Posterior vena cava (tissue), 2 donors: ENCODE data around the gene LYRM7. TPM values are rescaled to one million over a fixed set of nuclear protein-coding genes. Genes with fewer than 3 reads are reported as not detected.

Source experiments
- DNase-seq: peaks from one replicate; pipeline ENCODE4 v3.0.0-alpha.2; 2020; ENCODE audit warnings: low spot score
- intact Hi-C, 2 donors: fragments of 100-400 bp; cut with DNase I; formaldehyde crosslinking; loops; one replicate each; pipeline versions ENCODE4 v1.14.1 to v1.14.2; 2022 to 2023
- total RNA-seq, 2 donors: library from RNA; stranded (reverse); fragmentation: NEBNext Ultra II Directional; extraction: Animal tissue kit (Norgen Biotek cat#: 25700); gene quantifications; one replicate each; pipeline ENCODE4 v1.2.1, GENCODE V29; 2021
- donor health status: DM: yes; HTN: yes; CAD: no.
- donor health status: DM: yes; HTN: yes; CAD: no.

LYRM7 gene
- total RNA-seq, 2 donors from 2014 or later: 13.2 to 13.4 TPM

DNA sequence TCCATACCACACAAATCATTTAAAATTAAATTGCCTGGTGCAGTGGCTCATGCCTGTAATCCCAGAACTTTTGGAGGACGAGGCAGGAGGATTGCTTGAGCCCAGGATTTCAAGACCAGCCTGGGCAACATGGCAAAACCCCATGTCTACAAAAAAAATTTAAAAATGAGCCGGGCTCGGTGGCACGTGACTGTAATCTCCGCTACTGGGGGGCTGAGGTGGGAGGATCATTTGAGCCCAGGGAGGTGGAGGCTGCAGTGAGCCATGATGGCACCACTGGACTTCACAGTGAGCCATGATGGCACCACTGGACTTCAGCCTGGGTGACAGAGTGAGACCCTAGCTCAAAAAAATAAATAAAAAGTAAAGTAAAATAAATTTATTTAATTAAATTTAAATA lies 40.9 kb downstream of the LYRM7 start:
- intact Hi-C loops: no loop called here
- DNase-seq: no peak

DNA sequence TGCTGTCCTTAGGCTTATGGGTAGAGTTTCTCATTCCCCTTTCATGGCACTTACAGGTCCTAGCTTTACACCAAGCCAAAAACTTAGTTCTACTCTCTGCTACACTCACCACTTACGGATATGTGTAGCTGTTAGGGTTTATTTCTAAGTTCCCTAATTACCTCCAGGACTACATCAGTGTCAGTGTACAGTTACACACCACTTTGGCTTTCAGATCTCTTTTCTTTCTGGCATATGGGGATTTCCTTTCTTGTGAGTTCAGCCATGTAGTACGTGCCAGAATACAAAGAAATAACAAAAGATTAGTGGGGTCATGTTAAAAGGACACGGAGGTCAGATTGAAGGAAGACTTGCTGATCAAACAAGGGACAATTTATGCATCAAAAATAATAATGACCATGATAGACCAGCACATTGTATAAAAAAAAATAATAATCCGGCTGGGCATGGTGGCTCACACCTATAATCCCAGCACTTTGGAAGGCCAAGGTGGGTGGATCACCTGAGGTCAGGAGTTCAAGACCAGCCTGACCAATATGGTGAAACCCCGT lies 41.8 kb downstream of the LYRM7 start:
- DNase-seq: no peak
- intact Hi-C loops: no loop called here

DNA sequence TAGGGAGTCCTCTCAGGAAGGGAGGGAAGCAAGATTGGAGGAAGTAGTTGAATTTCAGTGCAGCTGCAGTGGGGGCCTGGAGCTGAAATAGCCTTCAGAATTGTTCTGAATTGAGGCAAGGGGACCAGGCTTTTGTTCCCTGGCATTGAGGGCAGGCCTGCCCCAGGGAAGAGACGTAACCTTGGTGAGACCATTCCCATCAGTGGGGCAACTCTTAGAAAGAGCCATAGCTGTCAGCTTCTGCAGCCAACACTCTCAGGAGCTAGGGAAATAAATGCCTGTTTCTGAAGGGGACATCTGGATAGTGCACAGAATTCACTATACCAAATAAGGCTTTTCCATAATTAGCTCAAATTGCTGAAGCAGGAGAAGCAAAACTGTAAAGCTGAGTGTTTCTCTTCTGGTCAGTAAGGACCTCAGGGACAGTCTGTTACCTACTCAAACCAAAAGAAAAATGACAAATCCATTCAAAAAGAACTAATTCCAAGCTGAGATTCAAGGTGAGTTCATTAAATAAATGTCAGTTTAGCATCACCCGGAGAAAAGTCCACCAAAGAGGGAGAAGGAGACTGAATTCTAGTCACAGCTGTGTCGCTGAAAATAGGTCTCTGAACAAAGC lies 44.0 kb downstream of the LYRM7 start:
- intact Hi-C loops: no loop called here

DNA sequence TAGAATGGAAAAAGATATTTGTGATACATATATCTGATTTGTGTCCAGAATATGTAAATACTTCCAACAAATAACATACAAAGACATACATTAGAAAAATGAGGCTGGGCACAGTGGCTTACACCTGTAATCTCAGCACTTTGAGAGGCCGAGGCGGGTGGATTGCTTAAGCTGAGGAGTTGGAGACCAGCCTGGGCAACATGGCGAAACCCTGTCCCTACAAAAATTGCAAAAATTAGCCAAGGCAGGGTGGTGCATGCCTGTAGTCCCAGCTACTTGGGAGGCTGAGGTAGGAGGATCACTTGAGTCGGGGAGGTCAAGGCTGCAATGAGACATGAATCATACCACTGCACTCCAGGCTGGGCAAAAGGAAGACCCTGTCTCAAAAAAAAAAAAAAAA lies 47.0 kb downstream of the LYRM7 start:
- intact Hi-C loops: no loop called here
- no peak for DNase-seq

More for the DNA sequence above, 44.0 kb downstream of the LYRM7 start:
- no peak for DNase-seq

DNA sequence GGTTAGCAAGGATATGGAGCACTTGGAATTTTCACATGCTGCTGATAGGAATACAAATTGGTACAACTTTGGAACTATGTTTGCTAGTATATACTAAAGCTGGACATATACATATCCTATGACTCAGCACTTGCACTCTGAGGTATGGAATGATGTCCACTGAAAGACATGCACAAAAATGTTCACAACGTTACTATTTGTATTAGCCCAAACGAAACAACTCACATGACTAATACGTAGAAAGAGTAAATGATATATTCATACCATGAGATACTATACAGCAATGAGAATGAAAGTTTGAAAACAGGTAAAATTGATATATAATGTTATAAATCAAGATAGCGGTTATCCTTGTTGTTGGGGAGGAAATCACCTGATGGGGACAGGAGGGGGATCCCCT lies 47.6 kb downstream of the LYRM7 start:
- DNase-seq: no peak
- intact Hi-C loops: no loop called here

DNA sequence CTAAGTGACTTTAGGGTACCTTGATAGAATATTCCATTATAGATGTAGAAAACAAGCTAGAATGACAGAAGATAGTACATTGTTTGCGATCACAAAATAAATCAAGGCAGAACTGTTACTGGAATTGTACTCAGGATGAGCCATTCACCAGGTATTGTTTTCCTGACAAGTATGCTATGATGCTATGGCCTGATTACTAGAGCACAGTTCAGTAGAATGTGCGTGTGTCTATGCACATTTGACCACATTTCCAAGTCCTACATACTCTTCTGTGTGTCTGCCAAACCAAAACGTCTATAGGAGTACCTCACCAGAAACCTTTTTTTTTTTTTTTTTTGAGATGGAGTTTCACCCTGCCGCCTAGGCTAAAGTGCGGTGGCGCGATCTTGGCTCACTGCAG lies 49.8 kb downstream of the LYRM7 start:
- DNase-seq: no peak
- intact Hi-C loops: no loop called here

DNA sequence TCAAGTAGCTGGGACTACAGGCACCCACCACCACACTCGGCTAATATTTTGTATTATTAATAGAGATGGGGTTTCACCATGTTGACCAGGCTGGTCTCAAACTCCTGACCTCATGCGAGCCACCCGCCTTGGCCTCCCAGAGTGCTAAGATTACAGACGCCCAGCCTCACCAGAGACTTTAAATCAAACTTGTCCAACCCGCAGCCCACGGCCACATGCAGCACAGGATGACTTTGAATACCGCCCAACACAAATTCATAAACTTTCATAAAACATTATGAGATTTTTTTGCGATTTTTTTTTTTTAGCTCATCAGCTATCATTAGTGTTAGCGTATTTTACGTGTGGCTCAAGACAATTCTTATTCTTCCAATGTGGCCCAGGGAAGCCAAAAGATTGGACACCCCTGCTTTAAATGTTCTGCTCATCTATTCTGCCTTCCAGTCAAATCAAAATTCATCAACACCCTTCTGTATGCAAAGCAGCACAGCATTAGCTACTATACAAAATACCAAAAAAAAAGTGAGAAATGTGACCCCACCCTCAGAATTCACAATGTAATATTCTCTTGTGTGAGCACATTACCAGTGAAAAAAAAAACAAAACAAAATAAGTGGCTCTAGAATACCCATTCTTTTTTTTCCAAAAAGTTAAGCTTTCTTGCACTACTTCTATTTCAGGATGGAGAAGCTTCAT lies 50.4 kb downstream of the LYRM7 start:
- DNase-seq: no peak
- intact Hi-C loops: no loop called here

DNA sequence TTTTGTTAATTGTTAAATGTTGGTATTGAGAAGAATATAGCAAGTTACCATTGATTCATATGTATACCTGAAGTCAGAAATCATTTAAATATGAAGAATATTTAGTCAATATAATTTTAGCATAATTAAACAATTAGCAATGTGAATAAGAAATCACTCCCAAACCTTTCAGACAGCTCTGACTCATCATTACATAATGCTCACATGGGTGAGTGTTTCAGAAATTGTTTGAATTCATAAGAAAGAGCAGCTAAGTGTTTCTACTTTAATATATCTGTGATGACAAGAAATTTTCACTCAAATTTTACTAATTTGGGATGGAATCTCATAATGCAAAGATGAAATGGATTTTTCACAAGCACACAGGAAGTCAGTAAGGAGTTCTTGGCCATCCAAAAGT lies 51.1 kb downstream of the LYRM7 start:
- intact Hi-C loops: no loop called here

DNA sequence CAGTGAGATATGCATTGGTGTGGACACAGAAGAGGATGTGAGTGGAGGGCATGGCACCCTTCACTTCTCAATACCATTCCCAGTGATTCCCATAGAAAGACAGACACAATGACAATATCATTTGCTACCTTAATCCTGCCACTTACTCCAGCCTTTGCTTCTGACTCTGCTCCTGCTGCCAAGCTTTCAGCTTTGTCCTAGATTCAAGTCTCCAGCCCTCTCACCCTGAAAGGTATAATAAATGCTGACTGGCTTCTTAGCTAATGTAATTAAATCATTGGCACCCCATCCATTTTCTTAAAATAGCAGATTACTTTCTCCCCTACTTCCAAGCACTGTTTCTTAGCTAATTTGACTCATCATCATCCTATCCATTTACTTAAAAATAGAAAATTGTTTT lies 52.0 kb downstream of the LYRM7 start:
- intact Hi-C loops: no loop called here
- DNase-seq: no peak

More for the DNA sequence above, 51.1 kb downstream of the LYRM7 start:
- DNase-seq: no peak

DNA sequence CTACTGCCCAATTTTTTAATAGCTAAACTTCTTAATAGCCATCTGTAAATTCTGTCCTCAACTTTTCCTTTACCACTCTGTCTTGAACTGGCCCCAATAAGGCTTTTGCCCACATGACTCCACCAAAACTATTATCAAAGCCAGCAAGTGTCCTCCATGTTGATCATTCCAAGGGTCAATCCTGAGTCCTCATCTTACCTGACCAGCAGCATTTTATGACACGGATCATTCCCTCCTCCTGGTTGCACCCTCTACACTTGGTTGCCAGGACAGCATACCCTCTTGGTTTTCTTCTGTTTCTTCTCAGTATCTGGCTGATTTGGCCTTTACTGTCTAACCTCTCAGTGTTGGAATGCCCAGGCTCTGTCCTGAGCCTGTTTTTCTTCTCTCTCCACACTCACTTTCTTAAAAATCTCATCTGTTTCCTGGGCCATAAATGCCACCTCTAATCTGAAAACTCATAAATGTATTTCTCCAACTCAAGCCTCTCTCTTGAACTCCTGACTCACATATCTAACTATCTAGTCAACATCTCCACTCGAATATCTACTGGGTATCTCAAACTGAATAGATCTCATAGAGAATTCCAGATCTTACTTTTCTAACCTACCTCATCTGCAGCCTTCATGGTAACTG lies 53.1 kb downstream of the LYRM7 start:
- intact Hi-C loops: loop anchor here in 1 of 2 donors (1.0 kb wide), 1 partner anchor 114 kb away; no protein-coding TSS in a partner anchor
- DNase-seq: no peak

DNA sequence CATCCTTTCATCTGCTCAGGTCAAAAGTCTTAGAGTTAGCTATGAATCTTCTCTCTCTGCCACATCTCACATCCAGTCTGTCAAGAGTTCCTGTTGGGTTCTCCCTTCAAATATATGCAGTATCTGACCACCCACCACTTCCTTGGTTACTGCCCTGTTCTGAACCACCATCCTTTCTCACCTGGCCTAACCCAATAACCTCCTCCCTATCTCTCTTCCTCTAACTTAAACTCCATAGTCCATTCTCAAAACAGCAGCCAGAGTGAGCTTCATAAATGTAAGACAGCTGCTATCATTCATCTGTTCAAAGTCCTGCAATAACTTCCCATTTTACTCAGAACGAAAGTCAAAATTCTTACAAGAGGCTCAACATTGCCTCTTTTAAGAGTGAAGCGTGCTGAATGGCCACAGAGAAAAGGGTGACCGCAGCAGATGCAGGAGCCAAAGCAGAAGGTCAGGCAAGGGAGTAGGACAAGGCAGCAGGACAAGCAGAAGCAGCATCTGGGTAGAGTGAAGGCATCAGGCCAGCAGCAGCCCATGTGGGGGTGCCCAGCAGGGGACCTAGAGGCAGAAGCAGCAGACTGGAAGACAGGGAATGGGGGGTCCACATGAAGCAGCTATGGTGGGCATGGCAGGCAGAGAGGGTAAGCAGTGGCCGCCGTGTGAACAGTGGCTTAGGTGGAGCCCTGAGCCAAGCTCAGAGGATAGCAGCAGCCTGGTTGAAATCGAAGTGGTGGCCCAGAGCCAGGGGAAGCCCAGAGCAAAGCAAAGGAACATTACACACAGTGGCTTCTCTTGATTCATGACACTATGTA lies 53.9 kb downstream of the LYRM7 start:
- intact Hi-C loops: loop anchor here in 1 of 2 donors (1.0 kb wide), 1 partner anchor 114 kb away; no protein-coding TSS in a partner anchor
- no peak for DNase-seq

DNA sequence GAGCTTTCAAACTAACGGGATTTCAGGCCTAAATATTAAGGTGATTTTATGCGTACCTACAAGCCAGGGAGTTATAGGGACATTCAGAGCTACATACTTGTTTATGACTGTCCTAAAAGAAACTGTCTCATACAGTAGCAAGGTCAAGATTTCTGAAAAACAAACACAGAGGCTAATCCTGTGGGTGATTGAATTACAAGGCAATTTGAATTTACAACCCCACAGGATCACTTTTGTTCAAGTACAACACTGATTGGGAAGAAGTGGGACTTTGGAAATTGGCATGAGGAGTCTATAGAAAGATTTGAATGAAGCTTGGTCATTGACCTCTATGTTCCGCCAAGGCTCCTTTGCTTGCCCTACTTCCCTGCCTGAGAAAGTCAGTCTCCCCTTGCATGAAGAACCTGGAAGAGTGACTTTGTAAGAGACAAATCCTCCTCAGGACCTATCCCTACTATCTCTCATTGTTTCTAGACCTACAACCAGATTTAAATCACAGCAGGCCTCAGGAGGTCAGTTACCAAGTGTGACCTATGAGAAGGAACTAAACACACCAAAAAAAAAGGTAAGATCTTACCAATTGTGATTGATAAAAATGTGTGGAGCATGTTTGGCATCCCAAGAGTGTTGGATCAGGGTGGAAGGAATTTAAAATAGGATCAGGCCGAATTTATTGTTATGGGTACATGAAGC lies 54.7 kb downstream of the LYRM7 start:
- intact Hi-C loops: no loop called here
- DNase-seq: no peak

DNA sequence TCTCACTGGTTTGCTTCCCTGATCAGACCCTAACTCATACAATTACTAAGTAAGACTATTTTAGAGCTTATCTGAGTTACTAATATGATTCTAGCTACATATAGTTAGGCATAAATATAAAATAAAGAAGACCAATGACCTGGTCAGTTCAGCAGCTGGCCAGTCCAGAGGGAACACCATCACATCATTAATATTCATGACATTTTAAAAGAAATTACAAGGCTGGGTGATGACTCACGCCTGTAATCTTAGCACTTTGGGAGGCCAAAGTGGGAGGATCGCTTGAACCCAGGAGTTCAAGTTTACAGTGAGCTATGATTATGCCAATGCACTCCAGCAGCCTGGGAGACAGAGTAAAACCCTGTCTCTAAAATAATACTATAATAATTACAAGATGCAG lies 56.2 kb downstream of the LYRM7 start:
- no peak for DNase-seq
- intact Hi-C loops: no loop called here

DNA sequence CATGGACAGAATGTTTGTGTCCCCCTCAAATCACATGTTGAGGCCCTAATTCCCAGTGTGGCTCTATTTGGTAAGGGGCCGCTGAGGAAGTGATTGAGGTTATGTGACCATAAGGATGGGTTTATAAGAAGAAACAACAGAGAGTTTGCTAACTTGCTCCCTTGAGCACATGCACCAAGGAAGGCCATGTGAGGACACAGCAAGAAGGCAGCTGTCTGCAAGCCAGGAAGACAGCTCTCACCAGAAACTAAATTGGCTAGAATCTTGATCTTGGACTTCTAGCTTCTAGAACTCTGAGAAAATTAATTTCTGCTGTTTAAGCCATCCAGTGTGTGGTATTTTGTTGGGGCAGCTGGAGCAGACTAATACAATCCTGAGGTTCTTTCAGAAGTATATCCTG lies 57.9 kb downstream of the LYRM7 start:
- DNase-seq: no peak
- intact Hi-C loops: no loop called here

DNA sequence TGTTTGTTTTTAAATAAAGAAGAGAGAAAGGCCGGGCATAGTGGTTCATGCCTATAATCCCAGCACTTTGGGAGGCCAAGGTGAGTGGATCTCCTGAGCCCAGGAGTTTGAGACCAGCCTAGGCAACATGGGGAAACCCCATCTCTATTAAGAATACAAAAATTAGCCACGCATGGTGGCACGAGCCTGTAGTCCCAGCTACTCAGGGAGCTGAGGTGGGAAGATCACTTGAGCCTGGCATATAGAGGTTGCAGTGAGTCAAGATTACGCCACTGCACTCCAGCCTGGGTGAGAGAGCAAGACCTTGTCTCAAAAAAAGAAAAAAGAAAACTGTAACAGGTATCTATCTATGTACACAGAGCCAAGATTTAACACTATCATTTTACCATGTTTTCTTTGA lies 58.9 kb downstream of the LYRM7 start:
- intact Hi-C loops: no loop called here
- no peak for DNase-seq

DNA sequence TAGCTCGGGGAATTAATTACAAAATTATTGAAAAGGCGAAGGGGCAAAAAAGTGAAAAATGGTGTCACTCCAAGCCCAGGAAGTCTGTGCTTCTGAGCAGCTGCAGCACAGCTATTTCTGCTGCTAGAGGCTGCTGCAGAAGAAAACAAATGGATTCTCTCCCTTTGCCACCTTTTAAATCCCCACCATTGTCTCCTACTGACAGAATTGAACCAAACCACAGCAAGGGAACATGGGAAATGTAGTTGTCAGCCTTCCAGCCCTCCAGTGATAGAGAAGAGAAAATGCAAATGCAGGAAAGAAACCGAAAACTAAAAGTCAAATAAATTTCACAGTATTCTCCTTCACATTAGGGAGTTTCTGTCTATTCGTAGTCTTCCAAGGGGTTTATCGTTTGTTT lies 59.7 kb downstream of the LYRM7 start:
- intact Hi-C loops: no loop called here
- DNase-seq: no peak

DNA sequence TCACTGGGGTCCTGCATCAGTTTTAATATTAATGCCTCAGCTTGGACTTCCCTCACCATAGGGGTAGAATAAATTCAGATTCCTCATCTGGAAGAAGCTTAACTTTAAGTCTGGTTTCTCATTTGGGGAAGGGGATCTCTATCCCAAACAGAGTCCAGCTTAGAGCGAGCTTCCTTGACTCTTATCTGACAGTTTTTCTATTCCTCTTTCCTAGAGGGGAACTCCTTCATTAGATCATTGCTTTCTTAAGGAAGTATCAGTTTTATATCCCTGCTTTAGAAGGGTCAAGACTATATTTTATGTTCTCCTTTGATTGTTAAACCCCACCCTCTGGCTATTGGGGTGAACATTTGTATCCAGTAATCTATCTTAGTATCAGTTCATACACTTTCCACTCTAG lies 68.9 kb downstream of the LYRM7 start:
- intact Hi-C loops: no loop called here
- DNase-seq: no peak

DNA sequence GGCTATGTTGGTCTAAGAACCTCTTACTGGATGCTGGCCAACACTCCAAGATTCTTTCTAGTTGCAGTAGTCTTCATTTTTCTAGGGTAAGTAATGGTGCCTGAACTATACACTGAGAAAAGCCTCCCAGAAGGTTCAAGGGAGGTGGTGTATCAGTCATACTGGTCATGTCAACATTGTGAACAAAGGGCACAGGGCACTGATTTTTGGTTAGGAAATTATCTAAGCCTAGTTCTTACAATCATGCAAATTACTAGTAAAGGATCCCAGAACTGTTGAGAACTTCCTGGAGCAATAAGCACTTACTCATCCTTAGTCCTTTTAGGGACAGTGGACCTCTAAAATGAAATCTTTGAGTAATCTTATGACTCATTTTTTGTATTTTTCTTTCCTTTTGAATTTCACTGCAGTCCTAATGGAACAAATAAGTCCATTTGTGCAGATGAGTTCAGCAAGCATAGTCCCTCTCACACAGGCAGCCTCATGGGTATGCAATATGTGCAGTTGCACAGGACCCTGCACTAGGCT lies 72.0 kb downstream of the LYRM7 start:
- no peak for DNase-seq
- intact Hi-C loops: no loop called here

DNA sequence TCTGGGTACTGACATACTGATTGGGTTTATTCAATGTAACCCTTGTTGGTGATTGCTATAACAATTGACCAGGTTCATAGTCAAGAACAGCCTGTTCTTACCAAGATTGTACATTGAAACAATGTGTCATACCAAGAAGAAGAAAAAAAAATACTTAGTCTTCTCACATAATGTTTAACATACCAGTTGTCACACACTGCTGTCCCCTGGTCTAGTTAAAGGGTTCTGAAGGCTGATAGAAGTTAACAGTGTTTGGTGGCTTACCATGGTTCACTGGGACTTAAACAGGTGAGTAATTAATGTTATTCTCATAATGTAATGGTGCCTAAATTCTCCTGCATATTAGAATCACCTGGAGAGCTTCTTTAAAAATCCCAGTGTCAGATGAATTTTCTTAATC lies 74.6 kb downstream of the LYRM7 start:
- intact Hi-C loops: no loop called here
- no peak for DNase-seq
